ENCODE measurements around the gene HOXA2.

GRCh38 chr7:27107391-27108381 lies 5.2 kb upstream of the HOXA2 start:
- TF ChIP-seq CTCF (tag by site-specific recombination; IDR thresholded peaks at IDR 0.05), result no peak
- TF ChIP-seq ZNF302 (tag by site-specific recombination; IDR thresholded peaks at IDR 0.05; ENCODE audit: low read depth), result no peak
- TF ChIP-seq ZNF768 (tag by site-specific recombination; IDR thresholded peaks at IDR 0.05), result no peak
- TF ChIP-seq ZFP69B (tag by site-specific recombination; IDR thresholded peaks at IDR 0.05), result no peak
- no peak for TF ChIP-seq ZFP37 (tag by site-specific recombination; IDR thresholded peaks at IDR 0.05)
- TF ChIP-seq BCL11A (tag by site-specific recombination; IDR thresholded peaks at IDR 0.05; ENCODE audit: low read depth), result no peak
- TF ChIP-seq, protein P1, sequence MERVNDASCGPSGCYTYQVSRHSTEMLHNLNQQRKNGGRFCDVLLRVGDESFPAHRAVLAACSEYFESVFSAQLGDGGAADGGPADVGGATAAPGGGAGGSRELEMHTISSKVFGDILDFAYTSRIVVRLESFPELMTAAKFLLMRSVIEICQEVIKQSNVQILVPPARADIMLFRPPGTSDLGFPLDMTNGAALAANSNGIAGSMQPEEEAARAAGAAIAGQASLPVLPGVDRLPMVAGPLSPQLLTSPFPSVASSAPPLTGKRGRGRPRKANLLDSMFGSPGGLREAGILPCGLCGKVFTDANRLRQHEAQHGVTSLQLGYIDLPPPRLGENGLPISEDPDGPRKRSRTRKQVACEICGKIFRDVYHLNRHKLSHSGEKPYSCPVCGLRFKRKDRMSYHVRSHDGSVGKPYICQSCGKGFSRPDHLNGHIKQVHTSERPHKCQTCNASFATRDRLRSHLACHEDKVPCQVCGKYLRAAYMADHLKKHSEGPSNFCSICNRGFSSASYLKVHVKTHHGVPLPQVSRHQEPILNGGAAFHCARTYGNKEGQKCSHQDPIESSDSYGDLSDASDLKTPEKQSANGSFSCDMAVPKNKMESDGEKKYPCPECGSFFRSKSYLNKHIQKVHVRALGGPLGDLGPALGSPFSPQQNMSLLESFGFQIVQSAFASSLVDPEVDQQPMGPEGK (tag by site-specific recombination; IDR thresholded peaks at IDR 0.05), result no peak
- no peak for TF ChIP-seq KLF9 (tag by site-specific recombination; IDR thresholded peaks at IDR 0.05; ENCODE audit: low read depth)
- TF ChIP-seq KLF10 (tag by site-specific recombination; IDR thresholded peaks at IDR 0.05), result no peak

All from HEK293 (cell line).